Thyroid gland (tissue), 4 donors: ENCODE data around the gene PIGQ. TPM values are rescaled to one million over a fixed set of nuclear protein-coding genes. Genes with fewer than 3 reads are reported as not detected.
A peak's percentile ranks its signal among the peaks of the same experiment; 100 is the strongest.

Source experiments
- DNase-seq, 2 donors: peaks; one replicate each; pipeline ENCODE4 v3.0.0-alpha.2; 2019
- H3K27ac ChIP-seq, 3 donors: fragments of 200-600 bp; sonication (generic); 1 replicate in 2 of 3; 2 replicates in 1 of 3; pipeline ENCODE4 v1.5.1; 2016 to 2019; ENCODE audit warnings: mild to moderate bottlenecking in 1 of 3, moderate library complexity in 1 of 3
- H3K27me3 ChIP-seq: fragments of 200-600 bp; sonication (generic); one replicate; pipeline ENCODE4 v1.5.1; 2019
- H3K36me3 ChIP-seq, 2 donors: fragments of 200-600 bp; sonication (generic); one replicate each; pipeline ENCODE4 v1.5.1; 2016 to 2019
- H3K4me1 ChIP-seq, 2 donors: fragments of 200-600 bp; sonication (generic); one replicate each; pipeline ENCODE4 v1.5.1; 2017 to 2019
- H3K4me3 ChIP-seq, 3 donors: fragments of 200-600 bp; sonication (generic); replicated peaks in 1 of 3; 1 replicate in 2 of 3; 2 replicates in 1 of 3; pipeline ENCODE4 v1.5.1; 2016; ENCODE audit warnings: mild to moderate bottlenecking in 1 of 3
- H3K9me3 ChIP-seq: fragments of 200-600 bp; sonication (generic); one replicate; pipeline ENCODE4 v1.5.1; 2017
- CTCF ChIP-seq, 6 experiments: fragments of 200-600 bp in 3 of 6; fragments of 450-650 bp in 3 of 6; sonication (generic) in 3 of 6; IDR thresholded peaks; one replicate each; pipeline ENCODE4 v1.5.1; 2016 to 2019; ENCODE audit warnings: antibody characterized with exemption in 6 of 6, mild to moderate bottlenecking in 2 of 6, inconsistent platforms in 1 of 6, moderate library complexity in 1 of 6
- POLR2A ChIP-seq, 2 donors: fragments of 450-650 bp; IDR thresholded peaks; one replicate each; pipeline ENCODE4 v1.6.1; 2017; ENCODE audit warnings: antibody characterized with exemption in 2 of 2, mild to moderate bottlenecking in 2 of 2, moderate library complexity in 1 of 2
- WGBS, 2 donors: methylation state at CpG; one replicate each; pipeline ENCODE4 v1.1.5; 2017; 5-methylcytosine and 5-hydroxymethylcytosine counted together
- intact Hi-C: fragments of 100-400 bp; cut with DNase I; formaldehyde crosslinking; loops from one replicate; pipeline ENCODE4 v1.15.1; 2023
- total RNA-seq, 4 donors: library from RNA; depleted of rRNA; stranded (reverse); fragments of >200 nt; gene quantifications; one replicate each; pipeline ENCODE4 v1.2.3, GENCODE V29; 2016

The PIGQ gene
- total RNA-seq, 4 donors from 2014 or later = 69.6 to 125 (median 108) TPM

GRCh38 chr16:526181-527014 is 43.4 kb upstream of the PIGQ start:
- H3K9me3 ChIP-seq = no peaks in the 10 kb centered on the region
- H3K27ac ChIP-seq = peak overlapping the region; percentile 99 to 100 (median 100)
- DNase-seq = peak; percentile 65 to 72
- H3K36me3 ChIP-seq = no peaks in the 10 kb centered on the region
- no peak for TF ChIP-seq POLR2A (IDR thresholded peaks at IDR 0.05)
- no peak for TF ChIP-seq CTCF (IDR thresholded peaks at IDR 0.05)
- H3K27me3 ChIP-seq = no peaks in the 10 kb centered on the region
- 12 to 13% methylated on average over 8 to 17 of the region's 26 CpGs for WGBS, 2 donors
- intact Hi-C loops = no loop called here
- peaks cover 25 to 38% of the 10 kb centered on the region in 2 donors for H3K4me1 ChIP-seq
- peak overlapping the region; percentile 50 to 77 (median 56) for H3K4me3 ChIP-seq

GRCh38 chr16:527015-527903 is 42.5 kb upstream of the PIGQ start, which contains the start of gene CAPN15:
Gene CAPN15 (plus strand): TSS chr16:527712. CDS start chr16:546839, 19,127 bp downstream.
- WGBS, 2 donors = 0 to 3% methylated on average over 7 to 15 of the region's 129 CpGs
- intact Hi-C loops = no loop called here
- peaks cover 25 to 38% of the 10 kb centered on the region in 2 donors for H3K4me1 ChIP-seq

GRCh38 chr16:528111-529011 is 41.4 kb upstream of the PIGQ start:
- no peaks in the 10 kb centered on the region for H3K9me3 ChIP-seq
- no peaks in the 10 kb centered on the region for H3K27me3 ChIP-seq
- intact Hi-C loops = no loop called here
- peak overlapping the region in 2 of 3 donors; percentile 33 to 41 for H3K27ac ChIP-seq
- peaks cover 25 to 38% of the 10 kb centered on the region in 2 donors for H3K4me1 ChIP-seq
- 14 to 23% methylated on average over 14 to 15 of the region's 55 CpGs for WGBS, 2 donors
- no peaks in the 10 kb centered on the region for H3K36me3 ChIP-seq
- TF ChIP-seq CTCF (IDR thresholded peaks at IDR 0.05) = no peak
- no peak for TF ChIP-seq POLR2A (IDR thresholded peaks at IDR 0.05)
- H3K4me3 ChIP-seq = peak overlapping the region; percentile 14 to 56 (median 56)
- DNase-seq = peak; percentile 24 to 37

More at GRCh38 chr16:527015-527903, 42.5 kb upstream of the PIGQ start, which contains the start of gene CAPN15:
- Histone ChIP-seq H3K36me3 (no peaks in the 10 kb centered on the region), H3K4me3 (peak within 1 kb of the TSS; percentile 50 to 77 (median 56)), H3K27ac (peak within 1 kb of the TSS; percentile 99 to 100 (median 100)), H3K9me3 (no peaks in the 10 kb centered on the region), H3K27me3 (no peaks in the 10 kb centered on the region)
- DNase-seq = peak; percentile 87 to 91
- TF ChIP-seq CTCF (IDR thresholded peaks at IDR 0.05) = peak in 3 of 6 experiments; percentile 20 to 49 (median 45)
- TF ChIP-seq POLR2A (IDR thresholded peaks at IDR 0.05) = peak; percentile 10 to 76

- Histone ChIP-seq H3K4me3 (peak overlapping the region in 1 of 3 donors; percentile 56), H3K4me1 (peaks cover 25 to 38% of the 10 kb centered on the region in 2 donors), H3K27me3 (no peaks in the 10 kb centered on the region), H3K9me3 (no peaks in the 10 kb centered on the region), H3K36me3 (no peaks in the 10 kb centered on the region), H3K27ac (peak overlapping the region in 1 of 3 donors; percentile 41)
- 45 to 63% methylated on average over 6 to 9 of the region's 12 CpGs for WGBS, 2 donors
- intact Hi-C loops = no loop called here
- DNase-seq = no peak
- TF ChIP-seq POLR2A (IDR thresholded peaks at IDR 0.05) (no peak), CTCF (IDR thresholded peaks at IDR 0.05) (no peak)
Observed at GRCh38 chr16:529012-529575, 40.7 kb upstream of the PIGQ start.
